Measurements from ENCODE around the gene SLC1A1.

SLC1A1 gene

GRCh38 chr9:4508907-4509589 lies 18.8 kb downstream of the SLC1A1 start:
- intact Hi-C loops (cut with DNase I; ENCODE audit: low total_unique reads) = no loop called here
- H3K36me3 ChIP-seq = no peaks in the 10 kb centered on the region
- no peaks in the 10 kb centered on the region for H3K4me1 ChIP-seq
- H3K27me3 ChIP-seq = no peaks in the 10 kb centered on the region
- H3K9me3 ChIP-seq = no peaks in the 10 kb centered on the region
- H3K4me3 ChIP-seq = no peak overlapping the region
- no peak for DNase-seq
- TF ChIP-seq CTCF (IDR thresholded peaks at IDR 0.05) = no peak
- no peak overlapping the region for H3K27ac ChIP-seq

GRCh38 chr9:4509590-4509984 lies 19.3 kb downstream of the SLC1A1 start:
- Histone ChIP-seq H3K4me1 (no peaks in the 10 kb centered on the region), H3K27ac (no peak overlapping the region), H3K27me3 (no peaks in the 10 kb centered on the region), H3K9me3 (no peaks in the 10 kb centered on the region), H3K36me3 (no peaks in the 10 kb centered on the region), H3K4me3 (no peak overlapping the region)
- no peak for DNase-seq
- intact Hi-C loops (cut with DNase I; ENCODE audit: low total_unique reads) = no loop called here
- no peak for TF ChIP-seq CTCF (IDR thresholded peaks at IDR 0.05)

GRCh38 chr9:4510546-4511322 lies 20.5 kb downstream of the SLC1A1 start:
- TF ChIP-seq CTCF (IDR thresholded peaks at IDR 0.05) = no peak
- Histone ChIP-seq H3K4me3 (no peak overlapping the region), H3K27me3 (no peaks in the 10 kb centered on the region), H3K4me1 (no peaks in the 10 kb centered on the region), H3K9me3 (no peaks in the 10 kb centered on the region), H3K36me3 (no peaks in the 10 kb centered on the region), H3K27ac (no peak overlapping the region)
- intact Hi-C loops (cut with DNase I; ENCODE audit: low total_unique reads) = no loop called here
- no peak for DNase-seq

- Histone ChIP-seq H3K4me1 (no peaks in the 10 kb centered on the region), H3K36me3 (no peaks in the 10 kb centered on the region), H3K4me3 (no peak overlapping the region), H3K27me3 (no peaks in the 10 kb centered on the region), H3K9me3 (no peaks in the 10 kb centered on the region), H3K27ac (no peak overlapping the region)
- DNase-seq = no peak
- intact Hi-C loops (cut with DNase I; ENCODE audit: low total_unique reads) = no loop called here
- TF ChIP-seq CTCF (IDR thresholded peaks at IDR 0.05) = no peak
These were observed 24.2 kb downstream of the SLC1A1 start for GRCh38 chr9:4514252-4515128.

- Histone ChIP-seq H3K27ac (no peak overlapping the region), H3K36me3 (no peaks in the 10 kb centered on the region), H3K27me3 (no peaks in the 10 kb centered on the region), H3K4me3 (no peak overlapping the region), H3K9me3 (no peaks in the 10 kb centered on the region), H3K4me1 (no peaks in the 10 kb centered on the region)
- intact Hi-C loops (cut with DNase I; ENCODE audit: low total_unique reads) = no loop called here
- no peak for TF ChIP-seq CTCF (IDR thresholded peaks at IDR 0.05)
- DNase-seq = no peak
These were observed 25.7 kb downstream of the SLC1A1 start for GRCh38 chr9:4515958-4516375.
